Mononuclear cell (primary cell): Measurements from ENCODE around the gene RNF4. TPM values are rescaled to one million over a fixed set of nuclear protein-coding genes. Genes with fewer than 3 reads are reported as not detected.

Source experiments
- H3K27me3 ChIP-seq: 2 replicates; pipeline ENCODE4 v1.6.0; 2011; ENCODE audit warnings: low read length, control low read depth; ENCODE audit not compliant: insufficient read depth
- H3K4me1 ChIP-seq: 2 replicates; pipeline ENCODE4 v1.5.1; 2011; ENCODE audit warnings: mild to moderate bottlenecking, low read length, control low read depth; ENCODE audit not compliant: insufficient read depth
- H3K4me3 ChIP-seq: 2 replicates; pipeline ENCODE4 v1.5.1; 2011; ENCODE audit warnings: mild to moderate bottlenecking, low read length, moderate library complexity
- H3K9me3 ChIP-seq: 2 replicates; pipeline ENCODE4 v1.5.1; 2011; ENCODE audit warnings: low read depth, mild to moderate bottlenecking, control low read depth, low read length
- total RNA-seq: library from RNA; depleted of rRNA; stranded (reverse); fragments of >200 nt; gene quantifications from one replicate; pipeline ENCODE4 v1.2.3, GENCODE V29; 2012

The RNF4 gene
- total RNA-seq, 1 donor: 126 TPM

DNA sequence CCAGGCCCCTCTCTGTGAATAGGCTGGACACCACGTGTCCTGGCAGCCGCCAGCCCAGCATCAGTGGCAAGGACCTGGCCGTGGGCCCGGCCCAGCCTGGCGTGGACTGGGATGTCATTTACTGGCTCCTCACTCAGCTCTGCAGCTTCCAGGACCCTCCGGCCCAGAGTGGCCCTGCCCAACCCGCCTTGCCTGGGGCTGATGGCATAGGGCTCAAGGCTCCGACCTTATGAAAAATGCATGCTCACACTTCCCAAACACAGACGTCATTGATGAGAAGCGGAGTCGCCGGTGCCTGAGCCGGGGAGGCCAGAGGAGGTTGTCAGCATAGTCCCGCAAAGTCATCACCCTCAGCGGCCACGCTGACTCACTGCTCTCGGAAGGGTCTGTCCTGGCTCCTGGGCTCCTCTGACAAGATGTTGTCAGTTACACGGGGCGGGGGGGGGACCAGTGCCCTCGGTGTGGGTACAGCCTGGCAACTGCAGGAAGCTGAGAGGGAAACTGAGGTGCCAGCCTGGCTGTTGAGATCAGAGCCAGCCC is 35.8 kb upstream of the RNF4 start:
- no peaks in the 10 kb centered on the region for H3K4me1 ChIP-seq
- no peaks in the 10 kb centered on the region for H3K9me3 ChIP-seq
- no peak overlapping the region for H3K4me3 ChIP-seq
- no peaks in the 10 kb centered on the region for H3K27me3 ChIP-seq

GRCh38 chr4:2433609-2434350 is 35.1 kb upstream of the RNF4 start:
- Histone ChIP-seq H3K9me3 (no peaks in the 10 kb centered on the region), H3K4me3 (no peak overlapping the region), H3K27me3 (no peaks in the 10 kb centered on the region), H3K4me1 (no peaks in the 10 kb centered on the region)

GRCh38 chr4:2434420-2434819 is 34.5 kb upstream of the RNF4 start:
- H3K9me3 ChIP-seq: no peaks in the 10 kb centered on the region
- H3K27me3 ChIP-seq: no peaks in the 10 kb centered on the region
- H3K4me1 ChIP-seq: no peaks in the 10 kb centered on the region
- H3K4me3 ChIP-seq: no peak overlapping the region

- Histone ChIP-seq H3K9me3 (no peaks in the 10 kb centered on the region), H3K27me3 (no peaks in the 10 kb centered on the region), H3K4me1 (no peaks in the 10 kb centered on the region), H3K4me3 (no peak overlapping the region)
Observed at GRCh38 chr4:2436301-2436700, 32.6 kb upstream of the RNF4 start.

- no peak overlapping the region for H3K4me3 ChIP-seq
- H3K4me1 ChIP-seq: peaks cover 4% of the 10 kb centered on the region
- H3K9me3 ChIP-seq: no peaks in the 10 kb centered on the region
- no peaks in the 10 kb centered on the region for H3K27me3 ChIP-seq
Observed at GRCh38 chr4:2436761-2437474, 32.0 kb upstream of the RNF4 start.

GRCh38 chr4:2437475-2438215 is 31.3 kb upstream of the RNF4 start:
- H3K9me3 ChIP-seq: no peaks in the 10 kb centered on the region
- H3K27me3 ChIP-seq: no peaks in the 10 kb centered on the region
- H3K4me3 ChIP-seq: no peak overlapping the region
- peaks cover 4% of the 10 kb centered on the region for H3K4me1 ChIP-seq

GRCh38 chr4:2438822-2439718 is 29.8 kb upstream of the RNF4 start:
- peaks cover 4% of the 10 kb centered on the region for H3K4me1 ChIP-seq
- H3K4me3 ChIP-seq: no peak overlapping the region
- H3K27me3 ChIP-seq: no peaks in the 10 kb centered on the region
- no peaks in the 10 kb centered on the region for H3K9me3 ChIP-seq

DNA sequence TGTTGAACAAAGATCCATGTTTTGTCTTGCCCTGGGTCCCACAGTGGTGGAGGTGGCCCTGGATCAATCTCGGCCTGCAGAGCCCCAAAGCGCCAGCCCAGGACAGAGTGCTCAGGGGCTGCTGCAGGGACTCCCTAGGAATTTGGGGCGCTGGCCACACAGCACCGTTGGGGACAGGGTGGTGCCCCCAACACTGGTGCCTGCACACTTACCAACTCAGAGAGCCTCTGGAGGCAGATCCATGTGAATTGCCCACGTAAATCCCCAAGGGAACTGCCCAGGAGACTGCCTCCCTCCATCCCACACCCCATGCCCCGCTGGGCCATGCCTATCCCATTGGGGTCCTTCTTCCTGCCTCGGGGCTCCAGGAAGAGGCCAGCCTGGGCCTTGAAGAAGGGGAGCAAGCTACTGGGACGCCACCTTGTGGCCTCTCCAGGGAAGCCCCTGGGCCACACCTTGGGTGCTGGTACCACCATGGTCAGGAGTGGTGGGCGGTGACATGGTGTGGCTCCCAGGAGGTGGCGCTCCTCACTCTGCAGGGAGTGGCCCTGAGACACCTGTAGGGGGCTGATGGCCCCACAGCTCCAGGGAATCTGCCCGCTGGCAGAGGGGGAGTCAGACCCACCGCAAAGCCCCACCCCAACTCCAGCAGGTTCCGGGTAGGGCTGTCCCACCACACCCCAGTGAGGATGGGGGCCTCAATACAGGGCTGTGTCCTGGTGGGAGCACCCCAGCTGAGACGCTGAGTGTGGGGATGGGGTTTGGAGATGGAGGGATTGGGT is 27.3 kb upstream of the RNF4 start:
- Histone ChIP-seq H3K4me3 (no peak overlapping the region), H3K4me1 (peaks cover 4% of the 10 kb centered on the region), H3K9me3 (no peaks in the 10 kb centered on the region), H3K27me3 (no peaks in the 10 kb centered on the region)

DNA sequence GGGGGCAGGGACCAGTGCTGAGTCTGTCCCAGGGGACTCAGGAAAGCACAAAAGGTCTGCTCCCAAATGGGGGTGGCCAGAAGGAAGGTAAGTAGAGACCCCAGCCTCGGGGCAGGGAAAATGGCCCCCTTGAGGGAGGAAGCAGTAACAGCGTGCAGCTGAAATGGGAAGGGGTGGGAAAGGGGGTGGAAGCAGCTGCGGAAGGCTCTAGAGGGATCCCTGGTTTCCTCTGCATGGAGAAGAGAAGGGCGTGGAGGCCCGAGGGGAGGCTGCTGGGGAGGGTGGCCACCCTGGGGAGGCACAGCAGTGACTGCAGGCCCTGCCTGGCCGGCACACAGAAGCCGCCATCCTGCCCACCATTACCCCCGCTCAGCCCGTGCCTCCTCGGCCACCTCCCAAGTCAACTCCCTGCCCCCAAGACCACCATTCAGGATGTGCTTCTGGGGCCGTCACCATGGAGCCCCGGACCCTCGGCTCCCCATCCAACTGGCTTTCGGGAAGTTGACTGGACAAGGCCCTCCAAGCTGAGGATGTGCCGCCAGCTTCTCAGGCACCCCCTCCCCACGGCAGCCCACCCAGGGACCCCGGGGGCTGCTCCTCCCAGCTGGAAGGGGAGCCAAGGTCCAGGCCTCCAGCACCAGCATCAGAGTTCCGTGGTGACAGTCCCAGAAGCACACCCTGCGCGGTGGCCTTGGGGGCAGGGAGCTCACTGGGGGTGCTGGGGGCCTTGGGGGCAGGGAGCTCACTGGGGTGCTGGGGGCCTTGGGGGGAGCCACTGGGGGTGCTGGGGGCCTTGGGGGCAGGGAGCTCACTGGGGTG is 26.5 kb upstream of the RNF4 start:
- peaks cover 4% of the 10 kb centered on the region for H3K4me1 ChIP-seq
- H3K9me3 ChIP-seq: no peaks in the 10 kb centered on the region
- H3K4me3 ChIP-seq: no peak overlapping the region
- no peaks in the 10 kb centered on the region for H3K27me3 ChIP-seq

DNA sequence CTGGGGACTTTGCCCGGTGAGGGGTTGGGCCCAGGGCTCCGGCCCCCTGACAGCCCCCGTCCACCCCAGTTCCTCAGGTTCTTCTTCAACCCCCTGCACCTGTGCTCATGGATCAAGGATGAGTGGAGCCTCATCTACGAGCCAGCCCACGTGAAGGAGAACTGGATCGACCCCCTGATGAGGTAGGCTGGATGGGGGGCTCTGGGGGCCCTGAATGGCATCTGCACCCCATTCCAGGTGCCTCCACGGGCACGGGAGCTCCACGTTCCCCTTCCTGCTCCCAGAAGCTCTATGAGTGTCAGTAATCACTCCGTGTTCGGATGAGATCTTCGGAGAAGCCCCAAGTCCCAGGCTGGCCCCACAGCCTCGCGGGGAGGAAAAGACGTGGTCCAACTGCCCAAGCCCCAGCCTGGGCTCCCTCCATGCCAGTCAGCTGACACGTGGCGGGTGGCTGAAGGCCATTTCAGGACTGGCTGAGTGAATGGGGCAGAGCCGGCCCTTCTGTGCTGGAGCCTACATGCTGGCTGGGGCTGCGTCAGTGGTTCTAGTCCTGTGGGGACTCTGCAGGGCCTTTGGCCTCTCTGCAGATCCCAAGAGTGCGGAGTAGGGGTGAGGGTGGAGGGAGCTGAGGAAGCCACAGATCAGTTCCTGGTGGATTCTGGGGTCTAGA is 25.7 kb upstream of the RNF4 start:
- H3K4me3 ChIP-seq: no peak overlapping the region
- H3K27me3 ChIP-seq: no peaks in the 10 kb centered on the region
- no peaks in the 10 kb centered on the region for H3K9me3 ChIP-seq
- H3K4me1 ChIP-seq: peaks cover 4% of the 10 kb centered on the region

- Histone ChIP-seq H3K4me1 (peaks cover 4% of the 10 kb centered on the region), H3K27me3 (no peaks in the 10 kb centered on the region), H3K4me3 (no peak overlapping the region), H3K9me3 (no peaks in the 10 kb centered on the region)
Observed at GRCh38 chr4:2443956-2444740, 24.8 kb upstream of the RNF4 start.

- Histone ChIP-seq H3K27me3 (no peaks in the 10 kb centered on the region), H3K9me3 (no peaks in the 10 kb centered on the region), H3K4me3 (no peak overlapping the region), H3K4me1 (peaks cover 4% of the 10 kb centered on the region)
Observed at GRCh38 chr4:2445130-2445529, 23.8 kb upstream of the RNF4 start.
